ENCODE results near the gene FILIP1L. TPM values are rescaled to one million over a fixed set of nuclear protein-coding genes. Genes with fewer than 3 reads are reported as not detected.

Gene FILIP1L
- total RNA-seq, 1 experiment from 2014 or later, result 0.07 TPM

DNA sequence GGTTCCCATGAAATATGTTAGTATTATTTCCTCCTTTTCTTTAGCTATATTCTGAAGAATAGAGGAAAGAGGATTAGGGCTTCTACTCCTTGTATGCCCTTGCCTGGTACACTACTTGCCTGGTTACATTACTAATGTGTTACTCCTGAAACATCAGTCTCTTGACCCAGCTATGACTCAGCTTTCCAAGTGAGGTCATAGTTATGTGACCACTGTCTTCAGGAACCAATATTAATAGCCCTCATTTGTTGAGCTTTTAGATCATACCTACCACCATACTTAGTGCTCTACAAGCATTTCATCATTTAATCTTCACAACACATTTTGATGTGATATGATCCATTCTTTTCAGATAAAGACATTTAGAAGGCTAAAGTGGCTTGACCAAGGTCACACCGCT, 236.3 kb downstream of the FILIP1L start:
- H2BK120ac ChIP-seq (ENCODE audit: low read depth, low read length, poor library complexity, severe bottlenecking), result no peak overlapping the region
- no peak overlapping the region for H3K56ac ChIP-seq (ENCODE audit: insufficient read length, low read depth, low read length)
- H3K23ac ChIP-seq (ENCODE audit: insufficient read length, low read depth, low read length), result no peak overlapping the region
- no peak overlapping the region for H3K9ac ChIP-seq (ENCODE audit: extremely low read depth, insufficient read length, low read length)
- Mint-ChIP-seq H3K27me3 (ENCODE audit: low read depth) (peaks cover 70% of the 10 kb centered on the region), H3K9me3 (no peaks in the 10 kb centered on the region), H3K4me3 (no peak overlapping the region), H3K36me3 (ENCODE audit: insufficient read depth in 1 of 3, low read depth in 3 of 3) (no peaks in the 10 kb centered on the region), H3K27ac (no peak overlapping the region), H3K4me1 (peaks cover 15 to 16% of the 10 kb centered on the region in 2 experiments)
- H3K4ac ChIP-seq (ENCODE audit: low read depth, low read length), result no peak overlapping the region
- H4K91ac ChIP-seq (ENCODE audit: insufficient read length, low read depth, low read length), result no peak overlapping the region
- DNase-seq, result no peak
- H3T11ph ChIP-seq (ENCODE audit: low read length), result no peak overlapping the region
- H2BK20ac ChIP-seq (ENCODE audit: low read depth, low read length, poor library complexity, severe bottlenecking), result no peak overlapping the region
- H4K5ac ChIP-seq (ENCODE audit: insufficient read length, low read depth, low read length), result no peak overlapping the region
- no peak overlapping the region for H2BK15ac ChIP-seq (ENCODE audit: low read depth, low read length)
- H3K14ac ChIP-seq (ENCODE audit: insufficient read depth, low read length), result no peak overlapping the region
- no CpG with 5 or more reads among the region's 1 CpG for WGBS (ENCODE audit: extremely low coverage, insufficient read length, low lambda C conversion rate)
- no peaks in the 10 kb centered on the region for H3K79me2 ChIP-seq (ENCODE audit: insufficient read depth, low read length)
- no peak overlapping the region for H3K4me2 ChIP-seq (ENCODE audit: insufficient read depth, insufficient read length, low read length)
- no peak overlapping the region for H2BK12ac ChIP-seq (ENCODE audit: insufficient read length, low read depth, low read length)
- H3K23me2 ChIP-seq (ENCODE audit: insufficient read length, low read depth, low read length, poor library complexity, severe bottlenecking), result peaks cover 4% of the 10 kb centered on the region
- no peaks in the 10 kb centered on the region for H3K9me3 ChIP-seq (ENCODE audit: control insufficient read depth, low read depth, low read length)
- no peak overlapping the region for H3K18ac ChIP-seq (ENCODE audit: insufficient read length, low read depth, low read length)
- H3K79me1 ChIP-seq (ENCODE audit: insufficient read depth, low read depth, low read length, poor library complexity, severe bottlenecking), result no peaks in the 10 kb centered on the region
- H4K8ac ChIP-seq (replicated peaks; ENCODE audit: insufficient read length, low read depth, low read length), result no peak overlapping the region
- H3K27me3 ChIP-seq (ENCODE audit: insufficient read depth, low read length), result peaks cover 21% of the 10 kb centered on the region
- TF ChIP-seq, protein P1, sequence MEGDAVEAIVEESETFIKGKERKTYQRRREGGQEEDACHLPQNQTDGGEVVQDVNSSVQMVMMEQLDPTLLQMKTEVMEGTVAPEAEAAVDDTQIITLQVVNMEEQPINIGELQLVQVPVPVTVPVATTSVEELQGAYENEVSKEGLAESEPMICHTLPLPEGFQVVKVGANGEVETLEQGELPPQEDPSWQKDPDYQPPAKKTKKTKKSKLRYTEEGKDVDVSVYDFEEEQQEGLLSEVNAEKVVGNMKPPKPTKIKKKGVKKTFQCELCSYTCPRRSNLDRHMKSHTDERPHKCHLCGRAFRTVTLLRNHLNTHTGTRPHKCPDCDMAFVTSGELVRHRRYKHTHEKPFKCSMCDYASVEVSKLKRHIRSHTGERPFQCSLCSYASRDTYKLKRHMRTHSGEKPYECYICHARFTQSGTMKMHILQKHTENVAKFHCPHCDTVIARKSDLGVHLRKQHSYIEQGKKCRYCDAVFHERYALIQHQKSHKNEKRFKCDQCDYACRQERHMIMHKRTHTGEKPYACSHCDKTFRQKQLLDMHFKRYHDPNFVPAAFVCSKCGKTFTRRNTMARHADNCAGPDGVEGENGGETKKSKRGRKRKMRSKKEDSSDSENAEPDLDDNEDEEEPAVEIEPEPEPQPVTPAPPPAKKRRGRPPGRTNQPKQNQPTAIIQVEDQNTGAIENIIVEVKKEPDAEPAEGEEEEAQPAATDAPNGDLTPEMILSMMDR (conservative IDR thresholded peaks at IDR 0.05), result no peak
- H4K20me1 ChIP-seq (ENCODE audit: control insufficient read depth, insufficient read depth, insufficient read length), result no peaks in the 10 kb centered on the region
- no peak overlapping the region for H2AK5ac ChIP-seq (ENCODE audit: insufficient read length, low read length)
- H2BK5ac ChIP-seq (ENCODE audit: insufficient read length, low read length), result no peak overlapping the region
- no peaks in the 10 kb centered on the region for H3K4me1 ChIP-seq (ENCODE audit: insufficient read depth, low read length)
- no peak overlapping the region for H3K27ac ChIP-seq (ENCODE audit: insufficient read length, low read depth, low read length)
- H2AFZ ChIP-seq (ENCODE audit: low read length), result no peak overlapping the region
